ENCODE data around the gene TMEM38A. TPM values are rescaled to one million over a fixed set of nuclear protein-coding genes. Genes with fewer than 3 reads are reported as not detected.

Gene TMEM38A
- total and polyA plus RNA-seq, 9 of the 15 experiments (the other 6 are each of a cell fraction or from before 2014, with no cell fraction given), result 0.35 to 2.1 (median 1.2) TPM

GRCh38 chr19:16637535-16637934, 23.4 kb upstream of the TMEM38A start (continued):
- no peak for TF ChIP-seq STAT5B (CRISPR knock-in tag; IDR thresholded peaks at IDR 0.05)
- TF ChIP-seq PPARD (CRISPR knock-in tag; IDR thresholded peaks at IDR 0.05), result no peak
- no peak for TF ChIP-seq ZBTB9 (CRISPR knock-in tag; IDR thresholded peaks at IDR 0.05)
- no peak for TF ChIP-seq ZNF77 (CRISPR knock-in tag; IDR thresholded peaks at IDR 0.05)
- no peak for TF ChIP-seq CHD1 (IDR thresholded peaks at IDR 0.05; ENCODE audit: low read length)
- TF ChIP-seq RBM39 (optimal IDR thresholded peaks at IDR 0.05; ENCODE audit: low read depth, low read length), result no peak
- TF ChIP-seq SREBF1 (IDR thresholded peaks at IDR 0.05; ENCODE audit: borderline replicate concordance, low read depth, low read length), result no peak
- TF ChIP-seq, protein P1, sequence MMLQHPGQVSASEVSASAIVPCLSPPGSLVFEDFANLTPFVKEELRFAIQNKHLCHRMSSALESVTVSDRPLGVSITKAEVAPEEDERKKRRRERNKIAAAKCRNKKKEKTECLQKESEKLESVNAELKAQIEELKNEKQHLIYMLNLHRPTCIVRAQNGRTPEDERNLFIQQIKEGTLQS (IDR thresholded peaks at IDR 0.05), result no peak
- TF ChIP-seq, protein P1 (CRISPR knock-in tag; conservative IDR thresholded peaks at IDR 0.05), result no peak
- TF ChIP-seq, protein P2, sequence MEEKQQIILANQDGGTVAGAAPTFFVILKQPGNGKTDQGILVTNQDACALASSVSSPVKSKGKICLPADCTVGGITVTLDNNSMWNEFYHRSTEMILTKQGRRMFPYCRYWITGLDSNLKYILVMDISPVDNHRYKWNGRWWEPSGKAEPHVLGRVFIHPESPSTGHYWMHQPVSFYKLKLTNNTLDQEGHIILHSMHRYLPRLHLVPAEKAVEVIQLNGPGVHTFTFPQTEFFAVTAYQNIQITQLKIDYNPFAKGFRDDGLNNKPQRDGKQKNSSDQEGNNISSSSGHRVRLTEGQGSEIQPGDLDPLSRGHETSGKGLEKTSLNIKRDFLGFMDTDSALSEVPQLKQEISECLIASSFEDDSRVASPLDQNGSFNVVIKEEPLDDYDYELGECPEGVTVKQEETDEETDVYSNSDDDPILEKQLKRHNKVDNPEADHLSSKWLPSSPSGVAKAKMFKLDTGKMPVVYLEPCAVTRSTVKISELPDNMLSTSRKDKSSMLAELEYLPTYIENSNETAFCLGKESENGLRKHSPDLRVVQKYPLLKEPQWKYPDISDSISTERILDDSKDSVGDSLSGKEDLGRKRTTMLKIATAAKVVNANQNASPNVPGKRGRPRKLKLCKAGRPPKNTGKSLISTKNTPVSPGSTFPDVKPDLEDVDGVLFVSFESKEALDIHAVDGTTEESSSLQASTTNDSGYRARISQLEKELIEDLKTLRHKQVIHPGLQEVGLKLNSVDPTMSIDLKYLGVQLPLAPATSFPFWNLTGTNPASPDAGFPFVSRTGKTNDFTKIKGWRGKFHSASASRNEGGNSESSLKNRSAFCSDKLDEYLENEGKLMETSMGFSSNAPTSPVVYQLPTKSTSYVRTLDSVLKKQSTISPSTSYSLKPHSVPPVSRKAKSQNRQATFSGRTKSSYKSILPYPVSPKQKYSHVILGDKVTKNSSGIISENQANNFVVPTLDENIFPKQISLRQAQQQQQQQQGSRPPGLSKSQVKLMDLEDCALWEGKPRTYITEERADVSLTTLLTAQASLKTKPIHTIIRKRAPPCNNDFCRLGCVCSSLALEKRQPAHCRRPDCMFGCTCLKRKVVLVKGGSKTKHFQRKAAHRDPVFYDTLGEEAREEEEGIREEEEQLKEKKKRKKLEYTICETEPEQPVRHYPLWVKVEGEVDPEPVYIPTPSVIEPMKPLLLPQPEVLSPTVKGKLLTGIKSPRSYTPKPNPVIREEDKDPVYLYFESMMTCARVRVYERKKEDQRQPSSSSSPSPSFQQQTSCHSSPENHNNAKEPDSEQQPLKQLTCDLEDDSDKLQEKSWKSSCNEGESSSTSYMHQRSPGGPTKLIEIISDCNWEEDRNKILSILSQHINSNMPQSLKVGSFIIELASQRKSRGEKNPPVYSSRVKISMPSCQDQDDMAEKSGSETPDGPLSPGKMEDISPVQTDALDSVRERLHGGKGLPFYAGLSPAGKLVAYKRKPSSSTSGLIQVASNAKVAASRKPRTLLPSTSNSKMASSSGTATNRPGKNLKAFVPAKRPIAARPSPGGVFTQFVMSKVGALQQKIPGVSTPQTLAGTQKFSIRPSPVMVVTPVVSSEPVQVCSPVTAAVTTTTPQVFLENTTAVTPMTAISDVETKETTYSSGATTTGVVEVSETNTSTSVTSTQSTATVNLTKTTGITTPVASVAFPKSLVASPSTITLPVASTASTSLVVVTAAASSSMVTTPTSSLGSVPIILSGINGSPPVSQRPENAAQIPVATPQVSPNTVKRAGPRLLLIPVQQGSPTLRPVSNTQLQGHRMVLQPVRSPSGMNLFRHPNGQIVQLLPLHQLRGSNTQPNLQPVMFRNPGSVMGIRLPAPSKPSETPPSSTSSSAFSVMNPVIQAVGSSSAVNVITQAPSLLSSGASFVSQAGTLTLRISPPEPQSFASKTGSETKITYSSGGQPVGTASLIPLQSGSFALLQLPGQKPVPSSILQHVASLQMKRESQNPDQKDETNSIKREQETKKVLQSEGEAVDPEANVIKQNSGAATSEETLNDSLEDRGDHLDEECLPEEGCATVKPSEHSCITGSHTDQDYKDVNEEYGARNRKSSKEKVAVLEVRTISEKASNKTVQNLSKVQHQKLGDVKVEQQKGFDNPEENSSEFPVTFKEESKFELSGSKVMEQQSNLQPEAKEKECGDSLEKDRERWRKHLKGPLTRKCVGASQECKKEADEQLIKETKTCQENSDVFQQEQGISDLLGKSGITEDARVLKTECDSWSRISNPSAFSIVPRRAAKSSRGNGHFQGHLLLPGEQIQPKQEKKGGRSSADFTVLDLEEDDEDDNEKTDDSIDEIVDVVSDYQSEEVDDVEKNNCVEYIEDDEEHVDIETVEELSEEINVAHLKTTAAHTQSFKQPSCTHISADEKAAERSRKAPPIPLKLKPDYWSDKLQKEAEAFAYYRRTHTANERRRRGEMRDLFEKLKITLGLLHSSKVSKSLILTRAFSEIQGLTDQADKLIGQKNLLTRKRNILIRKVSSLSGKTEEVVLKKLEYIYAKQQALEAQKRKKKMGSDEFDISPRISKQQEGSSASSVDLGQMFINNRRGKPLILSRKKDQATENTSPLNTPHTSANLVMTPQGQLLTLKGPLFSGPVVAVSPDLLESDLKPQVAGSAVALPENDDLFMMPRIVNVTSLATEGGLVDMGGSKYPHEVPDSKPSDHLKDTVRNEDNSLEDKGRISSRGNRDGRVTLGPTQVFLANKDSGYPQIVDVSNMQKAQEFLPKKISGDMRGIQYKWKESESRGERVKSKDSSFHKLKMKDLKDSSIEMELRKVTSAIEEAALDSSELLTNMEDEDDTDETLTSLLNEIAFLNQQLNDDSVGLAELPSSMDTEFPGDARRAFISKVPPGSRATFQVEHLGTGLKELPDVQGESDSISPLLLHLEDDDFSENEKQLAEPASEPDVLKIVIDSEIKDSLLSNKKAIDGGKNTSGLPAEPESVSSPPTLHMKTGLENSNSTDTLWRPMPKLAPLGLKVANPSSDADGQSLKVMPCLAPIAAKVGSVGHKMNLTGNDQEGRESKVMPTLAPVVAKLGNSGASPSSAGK (IDR thresholded peaks at IDR 0.05), result no peak
- no peak for TF ChIP-seq MAFK (IDR thresholded peaks at IDR 0.05; ENCODE audit: low read length)
